Endothelial cell of umbilical vein (primary cell): Measurements from ENCODE around the gene CTBP1.

Source experiments
- CTCF ChIP-seq, 2 donors: IDR thresholded peaks; 1 replicate in 1 of 2; 2 replicates in 1 of 2; pipeline ENCODE4 v1.5.1; 2011; ENCODE audit warnings: low read length in 2 of 2, mild to moderate bottlenecking in 2 of 2, moderate library complexity in 2 of 2, control low read depth in 1 of 2, inconsistent platforms in 1 of 2, low read depth in 1 of 2; ENCODE audit not compliant: insufficient read depth in 1 of 2; ENCODE audit errors: extremely low read depth in 1 of 2
- FOS ChIP-seq: IDR thresholded peaks from 2 replicates; pipeline ENCODE4 v1.6.1; 2011; ENCODE audit warnings: mild to moderate bottlenecking, low read length, moderate library complexity, borderline replicate concordance; ENCODE audit not compliant: insufficient read depth

- TF ChIP-seq FOS (no peak), CTCF (IDR thresholded peaks at IDR 0.05; ENCODE audit: extremely low read depth in 1 of 2, insufficient read depth in 1 of 2, low read depth in 1 of 2, low read length in 2 of 2) (no peak)
Measured at GRCh38 chr4:1297023-1297395, 48.1 kb upstream of the CTBP1 start.
